Gastrocnemius medialis (tissue), 4 donors: ENCODE results near the gene SRGAP1. TPM values are rescaled to one million over a fixed set of nuclear protein-coding genes. Genes with fewer than 3 reads are reported as not detected.

Source experiments
- ATAC-seq, 2 donors: fragments of 150-250 bp; one replicate each; pipeline ENCODE4 v1.9.1; 2016
- DNase-seq, 2 donors: peaks; one replicate each; pipeline ENCODE4 v3.0.0-alpha.2; 2019
- H3K27ac ChIP-seq, 4 donors: fragments of 200-600 bp; sonication (generic); 1 replicate in 1 of 4; 2 replicates in 3 of 4; pipeline ENCODE4 v1.5.1; 2016 to 2018; ENCODE audit warnings: mild to moderate bottlenecking in 2 of 4, moderate library complexity in 1 of 4
- H3K27me3 ChIP-seq, 3 donors: fragments of 200-600 bp; sonication (generic) in 2 of 3; 1 replicate in 1 of 3; 2 replicates in 2 of 3; pipeline versions ENCODE4 v1.5.1 to v1.6.0; 2016 to 2019; ENCODE audit warnings: mild to moderate bottlenecking in 1 of 3, moderate library complexity in 1 of 3
- H3K36me3 ChIP-seq, 2 donors: fragments of 200-600 bp; sonication (generic) in 1 of 2; one replicate each; pipeline ENCODE4 v1.5.1; 2017 to 2018
- H3K4me1 ChIP-seq, 2 donors: fragments of 200-600 bp; sonication (generic) in 1 of 2; one replicate each; pipeline ENCODE4 v1.5.1; 2016 to 2017; ENCODE audit warnings: mild to moderate bottlenecking in 2 of 2
- H3K4me3 ChIP-seq, 4 donors: fragments of 200-600 bp; sonication (generic) in 3 of 4; 1 replicate in 1 of 4; 2 replicates in 3 of 4; pipeline ENCODE4 v1.5.1; 2016 to 2019; ENCODE audit warnings: mild to moderate bottlenecking in 2 of 4
- H3K9me3 ChIP-seq, 3 donors: fragments of 200-600 bp; sonication (generic) in 2 of 3; 1 replicate in 1 of 3; 2 replicates in 2 of 3; pipeline ENCODE4 v1.5.1; 2016 to 2019
- POLR2A ChIP-seq, 2 donors: fragments of 450-650 bp; IDR thresholded peaks; one replicate each; pipeline ENCODE4 v1.6.1; 2017; ENCODE audit warnings: antibody characterized with exemption in 2 of 2, mild to moderate bottlenecking in 2 of 2, moderate library complexity in 2 of 2
- in situ Hi-C, 4 donors: fragments of 200-750 bp; cut with MboI; loops; one replicate each; pipeline versions ENCODE4 v1.15.0 to v1.8.0; 2017; ENCODE audit warnings: low sequenced_read_pairs in 4 of 4
- intact Hi-C: fragments of 100-400 bp; cut with DNase I; formaldehyde crosslinking; loops from one replicate; pipeline ENCODE4 v1.15.1; 2023; ENCODE audit warnings: low total_unique reads
- total RNA-seq, 4 donors: library from RNA; depleted of rRNA; stranded (reverse); fragments of >200 nt; gene quantifications; one replicate each; pipeline versions ENCODE4 v1.1.0 to v1.2.3, GENCODE V29; 2016
- TF ChIP-seq, protein P1 (sequence below), 5 experiments: fragments of 450-650 bp in 3 of 5; fragments of 200-600 bp in 2 of 5; sonication (generic) in 2 of 5; IDR thresholded peaks in 4 of 5; conservative IDR thresholded peaks in 1 of 5; 1 replicate in 4 of 5; 2 replicates in 1 of 5; pipeline ENCODE4 v1.5.1; 2016 to 2019; ENCODE audit warnings: antibody characterized with exemption in 5 of 5, mild to moderate bottlenecking in 3 of 5, moderate library complexity in 3 of 5

SRGAP1 gene
- total RNA-seq, 4 donors from 2014 or later: 0.36 to 0.85 (median 0.66) TPM

DNA sequence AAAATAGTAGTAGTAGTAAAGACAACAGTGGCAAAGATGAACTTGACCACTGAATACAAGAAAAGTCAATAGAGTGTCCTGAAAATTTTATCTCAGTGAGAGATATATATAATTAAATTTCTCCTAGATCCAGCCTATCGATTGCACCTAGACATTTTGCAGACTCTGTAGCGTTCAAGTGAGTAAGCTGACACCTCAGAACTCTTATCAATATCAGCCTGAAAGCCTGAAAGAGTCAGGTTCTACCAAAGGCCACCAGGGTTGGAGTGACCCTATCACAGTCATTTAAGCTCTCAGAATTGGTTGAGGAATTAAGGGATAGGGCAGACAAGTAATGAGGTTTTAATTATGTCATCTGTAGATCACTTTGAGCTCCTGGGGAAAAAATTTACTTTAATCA is 174.6 kb downstream of the SRGAP1 start:
- intact Hi-C loops: no loop called here
- DNase-seq (no peak), ATAC-seq (no peak)
- TF ChIP-seq POLR2A (IDR thresholded peaks at IDR 0.05): no peak
- TF ChIP-seq, protein P1, sequence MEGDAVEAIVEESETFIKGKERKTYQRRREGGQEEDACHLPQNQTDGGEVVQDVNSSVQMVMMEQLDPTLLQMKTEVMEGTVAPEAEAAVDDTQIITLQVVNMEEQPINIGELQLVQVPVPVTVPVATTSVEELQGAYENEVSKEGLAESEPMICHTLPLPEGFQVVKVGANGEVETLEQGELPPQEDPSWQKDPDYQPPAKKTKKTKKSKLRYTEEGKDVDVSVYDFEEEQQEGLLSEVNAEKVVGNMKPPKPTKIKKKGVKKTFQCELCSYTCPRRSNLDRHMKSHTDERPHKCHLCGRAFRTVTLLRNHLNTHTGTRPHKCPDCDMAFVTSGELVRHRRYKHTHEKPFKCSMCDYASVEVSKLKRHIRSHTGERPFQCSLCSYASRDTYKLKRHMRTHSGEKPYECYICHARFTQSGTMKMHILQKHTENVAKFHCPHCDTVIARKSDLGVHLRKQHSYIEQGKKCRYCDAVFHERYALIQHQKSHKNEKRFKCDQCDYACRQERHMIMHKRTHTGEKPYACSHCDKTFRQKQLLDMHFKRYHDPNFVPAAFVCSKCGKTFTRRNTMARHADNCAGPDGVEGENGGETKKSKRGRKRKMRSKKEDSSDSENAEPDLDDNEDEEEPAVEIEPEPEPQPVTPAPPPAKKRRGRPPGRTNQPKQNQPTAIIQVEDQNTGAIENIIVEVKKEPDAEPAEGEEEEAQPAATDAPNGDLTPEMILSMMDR (IDR thresholded peaks at IDR 0.05 in 4 of 5, conservative IDR thresholded peaks at IDR 0.05 in 1 of 5): no peak
- no peaks in the 10 kb centered on the region for H3K4me1 ChIP-seq
- H3K27ac ChIP-seq: no peak overlapping the region
- no peaks in the 10 kb centered on the region for H3K9me3 ChIP-seq
- no peaks in the 10 kb centered on the region for H3K36me3 ChIP-seq
- no peaks in the 10 kb centered on the region for H3K27me3 ChIP-seq
- H3K4me3 ChIP-seq: no peak overlapping the region
- in situ Hi-C loops: no loop called here

DNA sequence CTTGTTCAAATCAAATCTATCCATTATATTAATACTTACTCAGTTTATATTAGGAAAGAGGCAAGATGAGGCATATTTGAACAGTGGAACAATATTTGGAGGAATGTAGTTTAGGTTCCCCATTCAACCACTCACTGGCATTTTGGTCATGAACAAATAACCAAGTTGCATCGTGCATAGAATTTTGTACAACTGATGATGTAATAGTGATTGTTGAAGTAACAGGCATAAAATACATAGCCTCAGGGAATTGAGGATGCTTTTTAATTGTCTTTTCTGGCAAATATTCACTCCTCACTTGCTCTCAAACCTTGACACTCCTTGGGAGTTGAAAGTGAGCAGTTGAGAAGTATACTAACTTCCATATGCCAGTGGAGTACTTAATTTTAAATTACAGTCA is 175.2 kb downstream of the SRGAP1 start:
- in situ Hi-C loops (no loop called here), intact Hi-C loops (no loop called here)
- no peaks in the 10 kb centered on the region for H3K27me3 ChIP-seq
- ATAC-seq (no peak), DNase-seq (no peak)
- H3K9me3 ChIP-seq: no peaks in the 10 kb centered on the region
- H3K27ac ChIP-seq: no peak overlapping the region
- H3K36me3 ChIP-seq: no peaks in the 10 kb centered on the region
- TF ChIP-seq POLR2A (IDR thresholded peaks at IDR 0.05): no peak
- TF ChIP-seq, protein P1 (IDR thresholded peaks at IDR 0.05 in 4 of 5, conservative IDR thresholded peaks at IDR 0.05 in 1 of 5): no peak
- no peaks in the 10 kb centered on the region for H3K4me1 ChIP-seq
- H3K4me3 ChIP-seq: no peak overlapping the region

DNA sequence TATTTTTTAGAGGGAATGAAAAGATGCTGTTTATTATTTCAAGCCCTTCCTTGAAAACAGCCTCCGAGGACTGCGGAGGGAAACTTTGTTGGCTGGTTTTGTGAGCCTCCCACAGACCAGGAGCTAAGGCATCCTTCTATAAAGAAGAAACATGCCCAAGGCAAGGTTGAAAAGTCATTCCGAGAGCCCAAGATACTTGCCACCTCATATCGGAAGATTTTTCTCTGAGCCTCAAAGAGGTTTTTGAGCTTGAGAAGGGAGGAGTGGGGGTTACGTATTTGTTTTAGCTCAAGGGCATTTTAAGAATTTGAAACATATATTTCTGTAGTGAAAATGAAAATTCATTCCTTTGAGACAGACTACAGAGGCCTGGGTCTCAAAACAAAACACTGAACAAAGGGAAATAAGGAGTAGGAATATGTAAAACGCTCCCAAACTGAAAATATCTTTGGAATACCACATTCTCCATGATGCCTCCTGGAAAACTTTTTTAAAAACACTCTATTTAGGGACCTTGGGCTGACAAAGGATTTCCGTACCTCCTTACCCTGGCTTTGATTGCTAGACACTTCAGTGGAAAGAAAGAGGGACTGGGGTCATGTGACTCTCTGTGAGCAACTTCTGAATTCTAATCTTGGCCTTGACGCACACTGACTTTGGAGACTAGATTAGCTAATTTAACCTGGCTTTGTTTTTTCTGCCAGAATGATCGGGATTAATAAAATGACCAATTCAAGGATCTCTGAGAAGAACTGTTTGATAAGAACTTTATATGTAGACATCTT is 180.9 kb downstream of the SRGAP1 start:
- H3K4me1 ChIP-seq: no peaks in the 10 kb centered on the region
- no peak overlapping the region for H3K4me3 ChIP-seq
- intact Hi-C loops (no loop called here), in situ Hi-C loops (no loop called here)
- TF ChIP-seq POLR2A (IDR thresholded peaks at IDR 0.05): no peak
- TF ChIP-seq, protein P1 (IDR thresholded peaks at IDR 0.05 in 4 of 5, conservative IDR thresholded peaks at IDR 0.05 in 1 of 5): no peak
- H3K9me3 ChIP-seq: no peaks in the 10 kb centered on the region
- H3K27me3 ChIP-seq: no peaks in the 10 kb centered on the region
- DNase-seq (no peak), ATAC-seq (no peak)
- no peaks in the 10 kb centered on the region for H3K36me3 ChIP-seq
- H3K27ac ChIP-seq: no peak overlapping the region

DNA sequence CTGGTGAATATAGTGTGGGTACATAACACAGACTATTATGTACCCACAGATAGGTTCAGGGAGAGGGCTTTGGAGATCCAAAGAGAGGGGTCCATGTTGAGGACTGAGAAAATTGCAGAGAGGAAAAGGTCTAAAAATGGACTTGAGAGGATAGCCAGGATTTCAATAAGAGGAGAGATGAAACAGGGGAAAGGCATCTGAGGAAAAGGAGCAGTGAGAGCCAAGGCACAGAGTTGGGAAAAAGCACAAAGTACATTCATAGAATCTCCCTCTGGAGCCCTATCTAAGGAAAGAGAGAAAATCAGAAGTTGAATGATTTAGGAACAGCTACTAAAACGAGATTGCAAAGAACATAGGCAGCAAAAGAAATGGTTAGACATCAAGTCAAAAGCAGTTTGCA is 182.8 kb downstream of the SRGAP1 start:
- Histone ChIP-seq H3K36me3 (no peaks in the 10 kb centered on the region), H3K4me1 (no peaks in the 10 kb centered on the region), H3K9me3 (no peaks in the 10 kb centered on the region), H3K27me3 (no peaks in the 10 kb centered on the region), H3K27ac (no peak overlapping the region), H3K4me3 (no peak overlapping the region)
- in situ Hi-C loops: no loop called here
- intact Hi-C loops: no loop called here
- ATAC-seq (no peak), DNase-seq (no peak)
- TF ChIP-seq POLR2A (IDR thresholded peaks at IDR 0.05): no peak
- TF ChIP-seq, protein P1 (IDR thresholded peaks at IDR 0.05 in 4 of 5, conservative IDR thresholded peaks at IDR 0.05 in 1 of 5): no peak

DNA sequence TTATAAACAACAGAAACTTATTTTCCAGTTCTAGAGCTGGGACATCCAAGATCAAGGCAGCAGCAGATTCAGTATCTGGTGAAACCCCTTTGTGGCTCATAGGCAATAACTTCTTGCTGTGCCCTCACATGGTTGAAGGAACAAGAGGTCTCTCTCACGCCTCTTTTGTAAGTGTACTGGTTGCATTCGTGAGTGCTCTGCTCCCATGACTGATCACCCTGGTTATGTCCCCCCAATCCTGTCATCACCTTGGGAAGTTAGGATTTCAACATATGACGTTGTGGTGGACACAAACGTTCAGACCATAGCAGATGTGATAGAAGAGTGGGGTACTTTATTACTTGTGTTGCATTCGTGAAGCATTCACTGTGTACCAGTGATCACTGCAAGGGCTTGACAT is 184.0 kb downstream of the SRGAP1 start:
- intact Hi-C loops: no loop called here

More for the DNA sequence above, 184.0 kb downstream of the SRGAP1 start:
- Histone ChIP-seq H3K27me3 (no peaks in the 10 kb centered on the region), H3K36me3 (no peaks in the 10 kb centered on the region), H3K4me3 (no peak overlapping the region), H3K9me3 (no peaks in the 10 kb centered on the region), H3K4me1 (no peaks in the 10 kb centered on the region), H3K27ac (no peak overlapping the region)
- ATAC-seq (no peak), DNase-seq (no peak)
- in situ Hi-C loops: no loop called here
- TF ChIP-seq, protein P1 (IDR thresholded peaks at IDR 0.05 in 4 of 5, conservative IDR thresholded peaks at IDR 0.05 in 1 of 5): no peak
- TF ChIP-seq POLR2A (IDR thresholded peaks at IDR 0.05): no peak
